SU-DHL-6 (cell line): Measurements from ENCODE around the gene CKS1B.

Source experiments
- CTCF ChIP-seq: fragments of 200-600 bp; sonication (generic); IDR thresholded peaks from one replicate; pipeline ENCODE4 v1.5.1; 2017; ENCODE audit warnings: antibody characterized with exemption, mild to moderate bottlenecking, low read length, moderate library complexity; ENCODE audit not compliant: insufficient read depth, poor library complexity, severe bottlenecking
- EZH2phosphoT487 ChIP-seq: fragments of 200-600 bp; sonication (generic), shearing (Covaris generic); conservative IDR thresholded peaks from 2 replicates; pipeline ENCODE4 v1.6.1; 2018; ENCODE audit warnings: mild to moderate bottlenecking, antibody characterized with exemption, low read length, moderate library complexity, mixed read lengths

- no peak for TF ChIP-seq CTCF
- no peak for TF ChIP-seq EZH2phosphoT487
Measured at GRCh38 chr1:154952664-154953063, 21.8 kb upstream of the CKS1B start.
